Activated CD4-positive, alpha-beta T cell treated with anti-CD3 and anti-CD28 coated beads, Interleukin-2, amount 50 U/mL, for 4 hours (primary cell): ENCODE data around the gene CNTLN.
"Not testable (repeated sequence)": the region's sequence is repeated elsewhere in the genome, so short reads cannot be mapped to it uniquely, and the experiment has no call there.

ENCODE experiments used
- DNase-seq, 2 experiments: peaks; one replicate each; pipeline ENCODE4 v3.0.0-alpha.2; 2020

CNTLN gene

DNA sequence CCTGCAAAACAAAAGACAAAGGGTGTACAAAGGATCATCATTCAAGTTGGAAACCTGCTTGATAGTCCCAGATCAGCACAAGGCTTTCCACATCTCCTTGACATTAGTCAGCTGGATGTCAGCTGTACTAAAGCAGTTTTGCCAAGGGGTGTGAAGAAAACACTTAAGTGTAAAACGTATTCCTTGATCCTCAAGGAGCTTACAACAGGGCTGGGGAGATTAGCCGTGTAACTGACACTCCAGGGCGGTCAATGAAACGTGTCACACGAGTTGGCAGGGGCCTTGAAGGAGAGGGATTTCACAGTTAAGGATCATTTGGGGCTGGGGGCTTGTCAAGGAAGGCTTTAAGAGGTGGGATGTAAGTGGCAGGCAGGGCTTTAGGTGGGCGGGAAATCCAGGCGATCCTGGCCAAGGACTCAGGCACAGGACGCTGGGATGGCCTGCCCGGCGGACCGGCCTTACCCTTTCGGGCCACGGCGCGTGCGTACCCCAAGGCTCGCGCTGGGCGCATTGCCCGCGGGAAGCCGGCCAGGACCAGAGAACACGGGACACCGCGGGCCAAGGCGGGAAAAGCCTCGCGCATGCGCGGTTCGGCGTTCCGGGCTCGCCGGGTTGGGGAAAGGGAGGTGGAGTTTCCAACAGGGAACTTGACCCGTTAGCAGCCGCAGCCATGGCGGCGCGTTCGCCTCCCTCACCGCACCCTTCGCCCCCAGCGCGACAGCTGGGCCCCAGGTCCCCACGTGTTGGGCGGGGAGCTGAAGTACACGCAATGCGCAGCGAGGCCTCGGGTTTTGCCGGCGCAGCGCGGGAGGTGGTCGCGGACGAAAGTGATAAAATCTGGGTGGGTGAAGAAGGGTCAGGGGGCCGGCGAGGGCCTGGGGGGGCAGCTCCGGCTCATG, at the start of gene CNTLN:
CNTLN (plus strand) TSS at position 645 of the 899 bp plus-strand sequence; CDS start at position 671, 26 bp downstream.
- peak in 1 of 2 experiments; percentile 1 for DNase-seq

- no peak for DNase-seq
These were observed 46.3 kb upstream of the CNTLN start for GRCh38 chr9:17088566-17088965.

GRCh38 chr9:17090041-17090440, 44.8 kb upstream of the CNTLN start:
- no peak for DNase-seq

- DNase-seq, result no peak
These were observed 18.4 kb upstream of the CNTLN start for GRCh38 chr9:17116400-17116837.

DNA sequence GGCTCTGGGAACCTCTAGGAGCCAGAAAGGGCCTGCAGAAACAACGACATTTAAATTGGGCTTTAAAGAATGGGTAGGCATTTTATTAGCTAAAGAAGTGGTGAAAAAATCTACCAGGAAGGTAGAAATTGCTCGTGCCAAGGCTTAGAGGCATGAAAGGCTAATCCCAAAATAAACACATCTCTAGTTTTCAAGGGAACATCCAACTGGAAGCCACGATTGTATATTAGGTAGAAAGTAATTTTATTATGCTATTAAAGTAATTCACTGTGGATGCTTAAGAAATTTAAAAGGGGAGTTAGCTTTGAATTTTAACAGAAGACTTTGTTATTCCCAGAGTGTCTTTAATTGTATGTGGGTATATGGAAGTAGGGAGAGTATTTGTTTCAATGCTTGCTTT, 17.5 kb upstream of the CNTLN start:
- no peak for DNase-seq

GRCh38 chr9:17120203-17120602, 14.6 kb upstream of the CNTLN start:
- no peak for DNase-seq

- DNase-seq, result no peak
These were observed 13.6 kb upstream of the CNTLN start for GRCh38 chr9:17121264-17121663.

DNA sequence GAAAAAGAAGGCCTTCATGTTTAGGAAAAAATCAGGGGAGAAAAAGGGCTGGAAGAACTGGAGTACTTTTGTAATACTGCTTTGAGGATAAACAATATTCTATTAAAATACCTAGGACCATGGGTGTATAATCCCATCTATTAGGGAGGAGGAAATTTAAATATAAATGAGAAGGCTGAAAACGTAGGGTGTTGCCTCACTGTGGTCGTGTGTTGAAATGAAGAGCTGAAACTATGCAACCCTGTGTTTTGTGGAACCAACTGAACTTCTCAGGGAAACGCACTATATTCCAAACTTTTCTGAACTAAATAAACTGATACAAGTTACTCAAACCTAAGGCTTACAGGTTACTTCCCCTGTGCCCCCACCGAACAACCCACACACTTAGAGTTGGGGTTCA, 4.5 kb upstream of the CNTLN start:
- DNase-seq, result no peak

DNA sequence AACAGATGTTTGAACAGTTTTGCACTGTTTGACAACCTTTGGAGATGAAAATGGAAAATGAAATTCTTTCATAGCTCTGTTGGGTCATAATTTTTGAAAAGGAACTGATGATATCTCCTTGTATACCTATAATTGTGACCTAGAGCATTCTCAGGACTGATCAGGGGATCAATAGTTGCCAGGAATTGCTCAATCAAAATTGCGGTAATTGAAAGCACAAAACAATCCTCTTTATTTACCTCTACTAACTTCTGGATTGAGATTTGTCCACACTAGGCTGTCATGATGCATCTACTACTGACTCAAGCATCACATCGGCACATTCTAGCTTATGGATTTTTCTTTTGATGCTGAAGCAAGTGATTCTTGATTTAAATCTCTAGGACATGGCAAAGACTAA, 4.1 kb upstream of the CNTLN start:
- no peak for DNase-seq

DNA sequence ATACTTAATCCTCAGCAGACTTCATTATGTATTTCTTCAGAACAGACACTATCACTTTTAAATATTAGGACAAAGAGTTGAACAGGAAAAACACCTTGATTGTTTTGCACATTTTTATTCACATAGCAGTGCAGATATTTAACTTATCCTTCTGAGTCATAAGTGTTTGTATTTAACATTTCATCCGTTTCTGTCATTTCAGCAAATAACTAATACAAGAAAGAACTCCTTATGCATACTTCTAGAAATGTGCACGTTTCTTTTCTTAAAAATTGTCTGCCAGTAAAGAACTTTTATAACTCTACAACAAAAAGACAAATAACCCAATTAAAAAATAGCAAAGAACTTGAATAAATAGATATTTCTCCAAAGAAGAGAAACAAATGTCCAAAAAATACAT, 3.3 kb upstream of the CNTLN start:
- DNase-seq, result no peak

GRCh38 chr9:17135295-17136160, 688 bp downstream of the CNTLN start:
- no peak for DNase-seq

DNA sequence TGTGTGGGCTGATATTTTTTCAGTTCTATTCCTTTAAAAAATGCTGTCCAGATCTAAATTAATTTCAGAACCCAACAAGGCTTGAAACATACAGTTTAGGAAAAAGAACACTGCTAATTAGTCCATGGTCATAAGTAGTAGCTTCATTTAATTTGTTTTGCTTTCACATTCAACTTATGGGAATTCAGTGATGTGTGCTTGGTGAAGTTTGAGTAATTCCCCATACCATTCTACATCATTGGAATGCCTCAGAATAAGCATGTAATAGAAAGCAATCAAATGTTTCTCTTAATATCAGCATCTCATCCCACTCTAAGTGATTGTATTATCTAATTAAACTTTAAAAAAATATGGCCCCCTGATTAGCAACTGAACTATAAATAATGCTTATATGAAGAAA, 2.7 kb downstream of the CNTLN start:
- DNase-seq, result no peak

GRCh38 chr9:17138503-17138902, 3.7 kb downstream of the CNTLN start:
- DNase-seq, result no peak

GRCh38 chr9:17140418-17140817, 5.6 kb downstream of the CNTLN start:
- no peak for DNase-seq

GRCh38 chr9:17148324-17148723, 13.5 kb downstream of the CNTLN start:
- DNase-seq, result no peak

GRCh38 chr9:17159469-17159868, 24.6 kb downstream of the CNTLN start:
- DNase-seq, result no peak

GRCh38 chr9:17160327-17160726, 25.5 kb downstream of the CNTLN start:
- DNase-seq, result no peak

- DNase-seq, result no peak
These were observed 30.9 kb downstream of the CNTLN start for GRCh38 chr9:17165764-17166163.

DNA sequence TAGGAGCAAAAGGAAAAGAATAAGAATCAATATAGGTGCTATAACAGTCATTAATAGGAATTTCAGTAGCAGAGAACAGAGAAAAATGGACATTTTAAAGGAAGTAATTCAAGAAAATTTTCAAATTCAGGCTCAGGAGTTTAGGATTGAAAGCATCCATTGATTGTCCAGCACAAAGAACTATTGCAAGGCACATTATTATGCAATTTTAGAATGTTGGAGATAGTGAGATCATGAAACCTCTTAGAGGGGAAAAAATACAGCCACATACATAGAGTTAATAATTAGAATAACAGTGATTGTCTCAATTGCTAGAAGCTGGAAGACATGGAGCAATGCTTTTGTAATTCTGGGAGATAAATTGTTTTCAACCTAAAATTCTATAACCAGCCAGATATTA, 31.5 kb downstream of the CNTLN start:
- no peak for DNase-seq

DNA sequence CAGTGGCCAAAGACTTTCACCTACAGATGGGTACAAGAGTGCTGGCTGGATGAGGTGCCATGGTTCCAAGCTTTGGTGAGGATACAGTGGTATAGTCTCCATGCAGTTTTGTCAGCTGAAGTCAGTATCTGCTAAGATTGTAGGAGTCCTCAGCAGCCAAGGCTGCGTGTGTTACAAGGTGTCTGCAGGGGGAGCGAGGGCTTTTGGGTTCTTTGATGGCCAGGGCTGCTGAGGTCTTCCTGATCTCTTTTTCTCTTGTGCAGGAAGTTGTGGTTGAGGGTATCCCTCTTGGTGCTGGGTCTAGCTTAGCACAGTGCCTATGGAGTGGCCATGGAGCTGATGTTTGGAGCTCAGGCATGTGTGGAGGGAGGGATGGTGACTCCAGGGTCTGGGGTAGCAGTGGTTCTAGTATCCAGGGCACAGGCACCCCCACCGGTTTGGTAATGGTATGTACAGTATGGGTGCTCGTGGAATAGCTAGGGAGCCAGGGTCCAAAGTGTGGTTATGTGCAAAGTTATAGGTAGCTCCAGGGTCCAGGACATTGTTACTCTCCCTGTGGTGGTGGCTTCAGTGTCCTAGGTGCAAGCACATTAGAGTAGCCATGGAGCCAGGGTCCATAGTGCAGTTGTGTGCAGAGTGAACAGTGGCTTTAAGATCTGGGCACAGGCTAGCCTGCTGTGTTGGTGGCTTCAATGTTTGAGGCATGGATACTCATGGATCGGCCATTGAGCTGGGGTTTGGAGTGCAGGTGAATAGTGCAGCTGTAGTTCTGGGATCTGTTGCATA, 36.7 kb downstream of the CNTLN start:
- DNase-seq, result no peak

GRCh38 chr9:17177496-17177895, 42.7 kb downstream of the CNTLN start:
- DNase-seq, result not testable (repeated sequence)

- DNase-seq, result no peak
These were observed 50.7 kb downstream of the CNTLN start for GRCh38 chr9:17185481-17186029.

DNA sequence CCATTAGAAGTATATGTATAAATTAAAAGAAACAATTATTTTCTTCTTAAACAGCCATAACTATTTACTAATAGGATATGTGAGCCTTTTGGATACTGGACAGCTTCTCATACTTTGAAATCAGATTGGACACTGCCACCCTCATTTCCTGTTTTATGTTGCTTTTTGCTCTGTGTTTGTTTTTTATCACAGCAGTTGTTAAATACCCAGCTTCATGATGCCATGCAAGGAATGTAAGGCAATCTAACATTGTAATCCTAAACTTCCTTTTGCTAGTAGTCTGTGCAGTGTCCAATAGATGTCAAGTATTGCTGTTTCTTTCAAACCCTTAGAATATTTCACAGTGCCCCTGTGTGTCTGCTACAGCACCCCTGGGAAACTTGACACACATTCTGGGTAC, 56.2 kb downstream of the CNTLN start:
- DNase-seq, result no peak
